HT1080 (cell line): ENCODE measurements around the gene CHST2. TPM values are rescaled to one million over a fixed set of nuclear protein-coding genes. Genes with fewer than 3 reads are reported as not detected.

Experiments
- DNase-seq: peaks from one replicate; pipeline ENCODE4 v3.0.0-alpha.2; 2015; ENCODE audit warnings: low read depth
- total RNA-seq: library from RNA; depleted of rRNA; stranded (reverse); fragments of >200 nt; shearing (Covaris generic); gene quantifications from 2 replicates; pipeline ENCODE4 v1.2.3, GENCODE V29; 2014

CHST2 gene
- total RNA-seq, 1 experiment from 2014 or later = 36.9 TPM

DNA sequence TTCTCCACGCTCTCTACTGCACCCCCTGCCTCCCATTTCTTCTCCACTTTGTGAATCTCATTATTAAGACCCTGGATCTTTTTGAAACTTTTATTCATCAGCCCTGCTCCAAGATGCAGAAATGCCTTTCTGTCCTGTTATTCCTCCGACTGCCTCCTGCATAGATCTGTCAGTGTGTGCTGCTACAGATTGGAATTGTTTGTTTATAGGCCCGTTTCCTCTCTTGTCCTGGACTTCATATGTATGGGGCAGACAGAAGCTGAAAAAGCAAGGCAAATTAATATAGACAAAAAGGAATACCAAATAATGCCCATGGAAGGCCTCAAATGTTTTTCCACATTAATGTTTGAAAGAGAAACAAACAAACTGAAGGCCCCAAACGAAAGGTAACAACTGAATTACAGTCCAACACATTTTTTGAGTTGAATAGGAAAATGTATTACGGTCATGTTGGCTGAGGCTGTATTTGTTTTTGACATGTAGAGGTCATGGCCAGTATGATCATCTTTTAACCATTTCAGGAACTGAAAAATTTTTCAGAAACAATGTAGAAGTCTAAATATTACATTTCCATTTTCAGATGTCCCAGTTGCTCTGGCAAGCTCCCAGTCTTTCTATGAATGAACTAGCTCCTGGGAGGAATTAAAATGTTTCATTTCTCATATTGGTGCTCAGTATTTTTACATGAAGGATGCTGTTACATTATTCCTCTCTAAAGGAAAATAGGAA is 8.8 kb downstream of the CHST2 start:
- DNase-seq = no peak

DNA sequence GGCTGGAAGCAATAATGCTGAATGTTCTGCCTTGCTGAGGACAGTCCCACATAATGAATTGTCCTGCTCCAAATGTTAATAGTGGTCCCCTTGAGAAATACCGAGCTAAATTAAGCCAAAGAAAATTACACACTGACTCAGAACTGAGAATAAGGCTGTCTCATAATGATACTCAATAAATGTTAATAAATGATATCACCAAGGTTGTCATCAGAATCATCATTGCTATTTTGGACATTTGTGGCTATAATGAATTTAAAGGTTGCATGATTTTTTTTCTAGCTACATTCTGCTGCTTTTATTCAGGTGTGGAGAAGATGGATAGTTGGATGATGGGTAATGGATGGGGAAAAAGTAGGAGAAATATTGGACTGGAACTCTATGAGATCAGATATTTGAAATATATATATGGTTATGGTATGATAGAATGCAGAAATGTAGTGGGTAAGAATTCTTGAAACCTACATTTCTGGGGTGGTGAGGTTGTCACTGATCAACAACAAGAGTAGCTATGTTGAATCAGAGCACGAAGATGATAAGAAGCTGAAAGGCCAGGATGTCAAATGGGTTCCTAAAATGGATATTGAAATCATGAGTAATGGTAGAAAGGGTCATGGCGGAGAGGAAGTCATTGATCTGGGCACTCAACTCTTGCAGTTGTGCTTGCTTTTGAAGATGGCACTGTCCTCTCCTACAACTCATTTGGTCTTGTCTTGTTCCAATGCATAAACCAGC is 12.8 kb downstream of the CHST2 start:
- DNase-seq = no peak

DNA sequence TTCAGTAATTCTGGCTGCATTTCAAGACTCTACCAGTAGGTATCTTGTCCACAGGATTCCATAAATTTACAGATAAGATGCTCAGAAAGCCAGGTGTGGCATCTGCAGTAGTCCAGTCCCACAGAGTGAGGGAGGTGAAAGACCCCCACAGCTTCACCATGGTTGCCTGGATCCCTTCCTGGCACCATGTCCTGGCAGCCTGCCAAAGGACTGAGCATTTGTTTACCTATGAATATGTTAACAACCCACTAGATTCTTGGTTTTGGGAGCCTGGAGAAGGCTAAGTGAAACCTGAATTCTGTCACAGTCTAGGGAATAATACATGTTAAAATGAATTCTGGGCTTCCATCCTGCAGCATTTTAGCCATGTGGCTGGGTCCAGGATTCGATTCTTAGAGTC is 14.9 kb downstream of the CHST2 start:
- peak; percentile 47 for DNase-seq

DNA sequence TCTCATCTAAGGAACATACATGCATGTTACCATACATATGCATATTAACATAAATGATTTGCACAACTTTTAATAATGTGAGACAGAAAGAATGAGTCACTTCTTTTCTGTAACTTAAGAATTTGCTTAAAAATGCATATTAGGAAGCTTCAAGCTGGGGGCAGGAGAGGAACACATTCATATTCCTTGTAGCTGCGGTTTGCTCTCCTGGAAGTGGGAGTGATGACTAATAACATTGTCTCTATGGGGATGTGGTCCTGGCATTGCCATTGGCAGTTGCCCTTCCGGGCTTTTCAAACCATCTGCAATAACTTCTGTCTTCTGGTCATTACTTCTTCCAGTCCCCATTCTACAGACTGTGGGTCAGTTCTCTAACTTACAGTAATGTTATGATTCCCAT is 15.6 kb downstream of the CHST2 start:
- DNase-seq = peak; percentile 99

DNA sequence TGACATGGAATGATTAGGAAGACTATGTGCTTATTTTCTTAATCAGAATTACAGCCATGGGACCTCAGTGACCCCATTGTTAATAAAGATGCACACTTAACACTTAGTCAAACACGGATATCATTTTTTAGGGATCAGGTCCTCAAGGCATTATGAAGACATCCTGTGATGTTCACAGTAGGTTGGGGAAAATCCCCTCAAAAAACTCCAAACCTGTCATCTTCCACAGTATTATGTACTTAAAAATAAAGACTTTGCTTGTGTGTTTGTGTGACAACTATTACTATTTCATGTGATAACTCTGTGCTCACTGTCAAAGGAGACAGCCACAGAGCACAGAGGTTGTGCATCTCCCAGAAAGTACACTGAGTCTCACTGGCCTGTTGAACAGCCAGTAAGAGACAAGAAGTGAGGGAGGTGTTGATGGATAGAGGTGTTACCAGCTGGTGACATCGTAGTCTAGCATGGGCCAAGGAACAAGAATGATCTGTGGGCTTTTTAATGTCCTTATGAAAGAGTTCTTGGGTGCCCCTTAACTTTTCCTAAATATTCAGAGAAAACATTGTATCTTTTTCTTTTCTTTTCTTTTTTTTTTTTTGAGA is 18.0 kb downstream of the CHST2 start:
- no peak for DNase-seq

DNA sequence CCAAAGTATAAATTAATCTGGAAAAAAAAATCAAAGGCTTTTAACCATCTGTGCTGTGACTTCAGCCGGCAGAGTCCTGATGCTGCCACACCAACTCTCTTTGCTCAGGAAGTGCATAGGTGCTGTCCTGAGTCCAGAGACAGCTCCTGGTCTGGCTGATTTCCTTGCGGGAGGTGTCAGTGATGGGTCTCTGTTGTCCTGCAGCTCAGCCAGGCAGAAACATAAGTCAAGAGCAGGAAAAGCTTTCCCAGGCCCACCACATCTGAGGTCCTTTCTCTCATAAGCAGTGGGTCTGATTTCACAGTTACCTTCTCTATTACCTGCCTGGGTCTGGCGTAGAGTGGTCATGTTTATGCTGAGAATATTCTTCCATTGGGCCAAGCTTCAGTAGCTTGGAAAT is 19.4 kb downstream of the CHST2 start:
- DNase-seq = no peak

DNA sequence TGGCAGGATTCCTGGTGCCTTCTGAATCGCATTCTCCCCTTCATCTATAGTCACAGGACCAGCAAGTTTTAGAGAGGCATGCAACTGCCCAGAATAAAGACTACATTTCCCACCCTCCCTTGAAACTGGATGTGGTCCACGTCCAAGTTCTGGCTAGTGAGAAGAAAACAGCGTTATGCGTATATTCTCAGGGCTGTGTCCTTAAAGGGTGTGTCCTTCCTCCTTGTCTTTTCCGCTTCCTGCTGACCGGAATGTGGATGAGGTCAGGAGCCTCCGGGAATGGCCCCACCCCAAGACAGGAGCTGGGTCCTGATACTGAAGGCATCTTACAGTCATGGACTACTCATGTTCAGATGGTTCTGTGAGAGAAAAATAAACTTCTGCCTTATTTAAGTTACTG is 20.2 kb downstream of the CHST2 start:
- peak; percentile 81 for DNase-seq

DNA sequence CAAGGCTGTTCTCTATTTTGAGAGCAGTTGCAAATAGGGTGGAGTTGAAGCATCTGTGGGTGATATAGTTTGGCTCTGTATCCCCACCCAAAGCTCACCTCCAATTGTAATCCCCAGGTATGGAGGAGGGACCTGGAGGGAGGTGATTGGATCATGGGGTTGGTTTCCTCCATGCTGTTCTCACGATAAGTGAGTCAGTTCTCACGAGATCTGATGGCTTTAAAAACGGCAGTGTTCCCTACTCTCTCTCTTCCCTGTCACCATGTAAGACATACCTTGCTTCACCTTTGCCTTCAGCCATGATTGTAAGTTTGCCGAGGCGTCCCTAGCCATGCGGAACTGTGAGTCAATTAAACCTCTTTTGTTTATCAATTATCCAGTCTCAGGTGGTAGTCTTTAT is 21.0 kb downstream of the CHST2 start:
- no peak for DNase-seq

DNA sequence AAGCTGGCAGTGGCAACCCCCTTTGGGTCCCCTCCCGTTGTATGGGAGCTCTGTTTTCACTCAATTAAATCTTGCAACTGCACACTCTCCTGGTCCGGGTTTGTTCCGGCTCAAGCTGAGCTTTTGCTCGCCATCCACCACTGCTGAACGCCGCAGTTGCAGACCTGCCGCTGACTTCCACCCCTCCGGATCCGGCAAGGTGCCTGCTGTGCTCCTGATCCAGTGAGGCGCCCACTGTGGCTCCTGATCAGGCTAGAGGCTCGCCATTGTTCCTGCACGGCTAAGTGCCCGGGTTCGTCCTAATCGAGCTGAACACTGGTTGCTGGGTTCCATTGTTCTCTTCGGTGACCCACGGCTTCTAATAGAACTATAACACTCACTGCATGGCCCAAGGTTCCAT is 22.8 kb downstream of the CHST2 start:
- no peak for DNase-seq

DNA sequence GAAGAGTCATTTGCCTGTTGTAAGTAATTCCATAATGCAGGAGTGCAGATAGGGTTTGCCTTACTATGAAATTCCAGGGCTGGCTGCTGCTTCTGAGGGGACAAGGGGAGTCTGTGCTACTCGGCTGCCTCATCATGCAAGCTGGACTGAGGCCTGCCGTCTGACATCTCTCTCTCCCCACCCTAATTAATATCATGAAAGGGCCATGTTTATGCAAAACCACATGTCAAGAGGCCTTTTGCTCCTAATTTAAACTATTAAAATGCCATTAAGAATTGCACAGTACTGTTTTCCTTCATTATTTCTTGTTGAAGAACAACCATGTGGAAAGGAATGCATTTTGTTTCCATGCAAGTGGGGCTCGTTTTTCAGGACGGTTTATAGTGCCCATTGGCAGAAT is 26.3 kb downstream of the CHST2 start:
- no peak for DNase-seq

DNA sequence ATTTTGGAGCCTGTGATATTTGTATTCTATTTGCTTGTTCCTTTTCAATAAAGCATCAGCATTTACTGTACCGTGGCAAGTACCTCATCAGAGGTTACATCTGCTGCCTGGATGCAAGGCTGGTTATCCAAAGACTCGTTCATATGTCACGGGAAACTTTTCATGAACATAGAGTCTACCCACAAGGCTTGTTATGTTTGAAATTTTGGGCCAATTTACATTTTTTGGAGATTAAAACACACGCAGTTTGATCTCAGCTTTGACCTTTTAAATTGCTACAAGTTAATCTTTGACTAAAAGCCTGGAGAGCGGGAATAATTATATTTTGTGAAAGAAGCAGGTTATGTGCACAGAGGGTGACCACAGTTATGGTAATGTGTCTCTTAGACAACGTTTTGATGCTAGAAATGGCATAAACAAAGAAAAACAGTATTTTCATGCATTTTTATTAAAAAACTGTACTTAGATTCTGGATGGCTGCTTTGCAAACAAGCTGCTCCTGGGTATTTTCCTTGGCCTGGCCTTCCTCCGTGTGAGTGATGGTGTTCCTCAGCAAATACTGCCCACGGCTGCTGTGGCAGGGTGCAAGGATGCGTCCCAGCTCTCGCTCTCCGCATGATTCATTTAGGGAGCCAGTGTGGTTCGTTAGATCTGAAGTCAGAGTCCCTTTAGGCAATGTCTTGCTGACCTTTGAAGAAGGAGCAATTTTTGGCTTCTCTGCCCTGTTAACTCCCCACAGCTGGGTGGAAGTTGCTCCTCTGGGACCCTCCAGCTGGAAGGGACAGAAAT is 27.1 kb downstream of the CHST2 start:
- DNase-seq = no peak

DNA sequence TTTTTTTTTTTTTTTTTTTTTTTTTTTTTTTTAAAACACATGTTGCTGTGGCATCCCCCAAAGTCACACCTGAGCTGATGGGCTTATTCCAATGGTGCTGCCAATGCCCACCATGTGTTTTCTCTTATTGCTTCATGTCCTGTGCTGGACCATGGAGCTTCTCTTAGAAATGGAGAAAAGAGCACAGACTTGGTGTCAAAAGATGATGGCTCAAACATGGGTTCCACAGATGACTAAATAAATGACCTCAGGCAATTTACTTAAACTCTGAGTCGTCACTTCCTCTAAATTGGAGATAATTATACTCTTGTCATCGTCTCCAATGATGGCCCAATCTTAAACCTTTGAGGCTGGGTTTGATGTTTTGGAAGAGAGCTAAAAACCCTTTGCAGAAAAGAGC is 28.1 kb downstream of the CHST2 start:
- DNase-seq = no peak

DNA sequence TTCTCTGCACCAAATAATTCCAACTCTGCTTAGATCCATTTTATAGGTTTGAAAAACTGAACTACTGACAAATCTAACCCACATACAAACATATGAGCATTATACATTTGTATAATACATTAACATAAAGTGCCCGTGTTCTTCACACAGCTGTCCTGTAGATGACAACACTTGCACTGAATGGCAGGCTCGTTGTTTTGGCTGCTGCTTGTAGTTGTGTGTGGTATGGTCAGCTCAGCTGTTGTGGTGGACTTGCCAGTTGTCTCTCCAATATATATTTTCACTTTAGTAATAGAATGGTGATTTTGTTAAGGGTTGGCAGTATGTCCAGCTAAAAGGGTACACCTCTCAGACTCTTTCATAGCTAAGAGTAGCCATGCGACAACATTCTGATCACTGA is 30.5 kb downstream of the CHST2 start:
- no peak for DNase-seq

DNA sequence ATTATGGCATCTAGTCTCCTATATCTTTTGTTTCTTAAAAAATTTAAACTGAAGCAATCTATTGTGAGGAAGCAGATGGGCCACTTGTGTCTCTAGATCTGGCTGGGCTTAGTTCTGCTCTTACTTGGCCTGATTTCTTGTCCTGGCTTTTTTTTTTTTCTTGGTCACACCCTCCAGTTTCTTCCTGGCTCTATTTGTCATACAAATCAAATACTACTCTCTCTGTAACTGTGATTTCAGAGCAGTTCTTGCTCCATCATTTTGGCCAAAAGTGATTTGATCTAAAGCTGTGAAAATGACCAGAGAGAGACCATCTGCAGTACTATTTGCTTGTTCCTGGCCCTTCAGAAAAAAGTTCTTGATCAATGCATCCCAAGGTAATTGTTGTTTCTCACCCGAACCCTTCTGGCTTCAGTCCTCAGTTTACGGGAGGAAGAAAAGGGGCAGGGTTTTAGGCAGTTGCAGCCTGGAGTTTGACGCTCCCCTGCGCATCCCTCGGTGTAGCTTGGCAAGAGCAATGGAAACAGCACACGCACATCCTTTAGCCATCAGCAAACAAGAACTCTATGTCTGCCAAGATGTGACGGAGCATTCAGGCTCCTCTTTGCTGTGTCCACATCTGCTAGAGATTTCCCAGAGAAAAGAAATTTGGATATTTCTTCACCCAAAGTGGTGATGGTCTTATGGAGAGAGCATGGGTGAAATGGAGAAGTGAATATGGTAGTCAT is 31.6 kb downstream of the CHST2 start:
- DNase-seq = no peak

DNA sequence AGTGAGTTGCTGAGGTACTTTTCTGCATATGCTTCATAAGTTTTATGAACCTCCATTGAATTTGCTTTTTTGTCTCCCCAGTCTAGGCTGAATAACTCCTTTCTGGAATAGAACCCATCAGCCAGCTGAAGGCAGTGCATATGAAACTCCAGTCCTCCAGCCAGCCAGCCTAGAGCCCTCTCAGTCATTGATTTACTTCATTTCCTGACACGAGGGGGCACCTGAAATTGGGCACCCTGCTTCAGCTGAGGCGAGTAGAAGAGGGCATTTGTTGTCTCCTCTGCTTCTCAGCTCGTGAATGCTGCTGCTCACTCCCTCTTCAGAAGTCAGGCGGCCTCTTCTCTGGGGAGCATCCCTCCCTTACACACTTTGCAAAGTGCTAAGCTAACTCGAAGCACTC is 32.5 kb downstream of the CHST2 start:
- DNase-seq = no peak

DNA sequence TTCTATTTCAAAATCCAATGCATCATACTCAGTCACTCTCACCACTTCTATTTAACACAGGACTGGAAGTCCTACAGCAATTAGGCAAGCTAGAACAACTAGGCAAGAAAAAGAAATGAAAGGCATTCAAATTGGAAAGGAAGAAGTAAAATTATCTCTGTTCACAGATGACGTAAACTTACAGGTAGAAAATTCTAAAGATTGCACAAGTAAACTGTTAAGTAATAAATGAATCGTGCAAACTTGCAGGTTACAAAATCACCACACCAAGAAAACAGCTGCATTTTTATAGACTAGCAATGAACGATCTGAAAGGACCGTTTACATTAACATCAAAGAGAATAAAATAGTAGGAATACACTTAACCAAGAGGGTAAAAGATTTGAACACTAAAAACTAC is 36.2 kb downstream of the CHST2 start:
- DNase-seq = no peak

DNA sequence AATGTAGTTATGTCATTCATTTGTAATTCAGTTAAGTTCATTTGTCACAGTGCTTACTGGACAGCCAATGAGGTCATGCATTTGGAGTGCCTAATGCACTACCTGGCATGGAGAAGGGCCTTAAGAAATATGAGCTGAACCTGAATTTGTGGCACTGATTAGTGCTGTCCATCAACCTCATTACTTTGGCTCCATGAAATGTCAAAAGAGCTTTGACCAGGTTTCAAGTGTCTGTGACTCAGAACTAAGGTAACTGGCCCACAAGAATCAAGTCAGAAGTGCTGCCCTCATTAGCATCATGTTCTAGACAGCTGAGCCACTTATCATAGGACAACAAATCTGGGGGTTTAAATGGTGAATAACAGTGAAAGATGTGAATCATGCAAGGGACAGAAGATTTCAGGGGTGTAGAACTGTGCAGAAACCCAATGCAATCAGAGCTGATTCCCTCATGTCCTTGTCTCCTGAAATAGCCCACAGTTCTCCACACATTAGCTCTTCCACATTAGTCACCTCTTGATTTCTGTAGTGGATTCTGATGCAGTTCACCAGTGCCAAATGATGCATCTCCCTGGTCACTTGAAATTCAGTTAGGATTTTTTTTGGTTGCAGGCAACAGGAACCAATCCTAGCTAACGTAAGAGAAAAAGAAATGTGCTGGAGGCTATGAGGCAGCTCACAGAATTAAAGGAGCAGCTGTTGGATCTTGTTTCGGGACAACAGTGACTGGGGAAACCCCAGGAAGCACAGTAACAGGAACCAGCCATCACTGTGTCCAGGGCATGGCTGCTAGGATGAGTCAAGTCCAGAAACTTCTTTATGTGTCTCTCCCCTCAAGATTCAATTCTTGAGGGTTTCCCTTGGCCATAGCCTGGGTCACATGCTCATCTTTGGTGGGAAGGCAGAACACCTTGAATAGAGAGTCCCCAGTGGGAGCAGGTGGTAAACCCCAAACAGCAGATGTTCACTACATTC is 38.7 kb downstream of the CHST2 start:
- peak; percentile 79 for DNase-seq

DNA sequence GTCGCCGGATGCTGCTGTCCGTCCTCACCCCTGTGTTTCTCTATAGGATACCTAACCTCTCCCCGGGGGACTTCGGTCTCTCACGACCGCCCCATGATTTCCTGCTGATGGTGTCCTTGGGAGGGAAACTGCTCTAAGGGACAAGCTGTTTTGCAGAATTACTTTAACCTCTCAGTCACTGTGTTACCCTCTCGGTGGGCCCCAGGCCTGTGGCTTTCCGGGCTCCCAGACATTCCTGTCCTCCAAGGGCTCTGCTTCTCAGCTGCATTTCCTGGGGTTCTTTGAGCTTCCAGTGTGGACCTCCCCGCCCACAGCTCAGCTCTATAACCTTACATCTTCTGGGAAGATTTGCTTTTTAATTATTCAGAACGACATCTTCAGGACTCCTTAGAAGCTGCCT is 40.9 kb downstream of the CHST2 start:
- DNase-seq = no peak

DNA sequence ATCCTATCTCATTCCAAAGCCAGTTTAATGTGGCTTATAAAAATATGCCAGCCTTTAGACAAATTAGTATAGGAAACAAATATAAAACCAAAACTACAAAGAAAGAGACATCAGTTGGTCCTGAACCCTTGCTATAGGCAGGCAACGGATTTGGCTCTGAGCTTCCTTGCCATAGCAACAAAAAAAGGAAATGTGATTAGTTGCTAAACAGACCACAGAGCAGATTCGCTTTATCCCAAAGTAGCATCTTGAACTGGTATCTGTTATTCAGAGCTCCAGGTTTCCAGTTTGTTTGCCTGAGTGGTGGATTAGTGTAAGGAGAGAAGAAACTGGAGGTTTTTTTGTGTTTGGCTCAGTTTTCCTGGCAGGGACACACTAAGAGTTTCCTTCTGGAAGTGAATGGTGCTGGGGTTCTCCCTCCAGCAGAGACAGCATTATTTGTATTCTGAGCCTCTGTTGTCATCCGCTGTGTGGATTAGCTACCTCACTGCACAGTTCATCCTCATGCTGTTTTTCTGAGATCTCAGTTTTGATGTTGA is 44.1 kb downstream of the CHST2 start:
- DNase-seq = no peak

DNA sequence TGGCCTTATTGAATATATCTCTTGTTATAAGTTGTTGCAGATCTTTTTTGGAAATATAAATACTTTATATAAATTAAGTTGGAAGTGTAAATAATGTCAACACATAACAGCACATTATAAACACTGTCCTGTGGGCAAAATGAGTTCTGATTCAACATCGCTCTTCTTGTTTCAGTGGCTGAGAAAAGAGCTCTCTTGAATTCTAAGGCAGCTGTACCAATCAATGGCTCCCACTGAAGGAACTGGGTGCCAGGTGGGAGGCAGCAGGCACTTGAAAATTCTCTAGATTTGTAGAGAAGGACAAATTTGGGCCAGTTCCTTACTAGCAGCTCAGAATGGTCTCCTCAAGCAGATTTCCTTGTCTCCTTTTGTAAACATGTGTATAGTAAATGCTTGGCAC is 45.6 kb downstream of the CHST2 start:
- DNase-seq = no peak
